OCI-LY3 (cell line): ENCODE data around the gene SERPINE2.

Experiments used
- H2AFZ ChIP-seq: fragments of 200-600, 300-600 bp; shearing (Covaris generic); 2 replicates; pipeline ENCODE4 v1.6.0; 2014; ENCODE audit warnings: antibody characterized with exemption, low read depth, low read length
- H3K27ac ChIP-seq: fragments of 200-600, 300-600 bp; sonication (generic); 2 replicates; pipeline ENCODE4 v1.5.1; 2014; ENCODE audit warnings: mild to moderate bottlenecking, low read length, moderate library complexity, mixed read lengths
- H3K27me3 ChIP-seq: fragments of 200-600, 300-600 bp; sonication (generic); 2 replicates; pipeline ENCODE4 v1.6.1; 2014; ENCODE audit warnings: low read depth, low read length, mixed read lengths
- H3K36me3 ChIP-seq: fragments of 200-600, 300-600 bp; sonication (generic); replicated peaks from 2 replicates; pipeline ENCODE3; 2014; ENCODE audit warnings: low read depth, low read length, mixed read lengths
- H3K4me1 ChIP-seq: fragments of 300-600, 200-600 bp; sonication (generic); 2 replicates; pipeline ENCODE4 v1.6.1; 2014; ENCODE audit warnings: low read length, mixed read lengths
- H3K4me2 ChIP-seq: fragments of 200-600, 300-600 bp; sonication (generic); 2 replicates; pipeline ENCODE4 v1.6.1; 2014; ENCODE audit warnings: low read length, mixed read lengths
- H3K4me3 ChIP-seq: fragments of 300-600, 200-600 bp; sonication (generic); 2 replicates; pipeline ENCODE4 v1.5.1; 2014; ENCODE audit warnings: antibody characterized with exemption, mild to moderate bottlenecking, low read length, moderate library complexity
- H3K79me2 ChIP-seq: fragments of 300-600, 200-600 bp; shearing (Covaris generic); 2 replicates; pipeline ENCODE4 v1.6.1; 2014; ENCODE audit warnings: mild to moderate bottlenecking, low read length, mixed read lengths
- H3K9ac ChIP-seq: fragments of 300-600, 200-600 bp; shearing (Covaris generic); 2 replicates; pipeline ENCODE4 v1.6.0; 2014; ENCODE audit warnings: mild to moderate bottlenecking, low read length, moderate library complexity
- H3K9me3 ChIP-seq: fragments of 200-600, 300-600 bp; shearing (Covaris generic); 2 replicates; pipeline ENCODE4 v1.6.1; 2014; ENCODE audit warnings: low read length, mixed read lengths; ENCODE audit not compliant: insufficient read depth
- H4K20me1 ChIP-seq: fragments of 200-600, 300-600 bp; sonication (generic); 2 replicates; pipeline ENCODE4 v1.6.1; 2016; ENCODE audit warnings: low read length, mixed read lengths; ENCODE audit not compliant: insufficient read depth
- EZH2phosphoT487 ChIP-seq: fragments of 200-600 bp; shearing (Covaris generic); IDR thresholded peaks from 2 replicates; pipeline ENCODE4 v1.6.1; 2018; ENCODE audit warnings: antibody characterized with exemption, mixed run types, low read depth
- TF ChIP-seq, protein P1 (sequence below): fragments of 200-600, 300-600 bp; sonication (generic); IDR thresholded peaks from 2 replicates; pipeline ENCODE4 v1.5.1; 2014; ENCODE audit warnings: antibody characterized with exemption, low read length, low read depth

SERPINE2 gene

DNA sequence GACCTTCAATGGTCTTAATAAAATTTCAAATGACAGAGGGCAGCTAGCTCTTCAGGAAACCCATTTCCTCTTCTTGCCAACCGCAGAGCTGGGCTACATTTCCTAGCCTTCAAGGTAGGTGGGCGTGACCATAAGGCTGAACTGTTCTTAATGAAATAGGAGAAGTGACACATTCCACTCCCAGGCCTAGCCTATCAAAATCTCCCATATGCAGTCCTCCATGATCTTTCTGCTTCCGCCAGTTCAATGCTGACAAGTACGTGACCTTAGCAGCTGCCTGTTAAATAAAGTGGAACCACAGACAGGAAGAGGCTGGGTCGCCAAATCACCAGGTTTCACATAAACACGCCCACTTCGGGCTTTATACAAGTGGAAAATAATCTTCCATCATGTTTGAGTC lies 13.2 kb downstream of the SERPINE2 start:
- Histone ChIP-seq H4K20me1 (no peaks in the 10 kb centered on the region), H3K9me3 (no peaks in the 10 kb centered on the region), H3K79me2 (no peaks in the 10 kb centered on the region), H3K4me1 (peaks cover 48% of the 10 kb centered on the region), H2AFZ (peak overlapping the region; percentile 61; the same call in 1 of the 2 replicates), H3K36me3 (no peaks in the 10 kb centered on the region), H3K27ac (peak overlapping the region; percentile 53), H3K9ac (peak overlapping the region; percentile 38; the same call in 1 of the 2 replicates), H3K27me3 (no peaks in the 10 kb centered on the region), H3K4me2 (peak overlapping the region; percentile 92), H3K4me3 (peak overlapping the region; percentile 67)
- TF ChIP-seq, protein P1, sequence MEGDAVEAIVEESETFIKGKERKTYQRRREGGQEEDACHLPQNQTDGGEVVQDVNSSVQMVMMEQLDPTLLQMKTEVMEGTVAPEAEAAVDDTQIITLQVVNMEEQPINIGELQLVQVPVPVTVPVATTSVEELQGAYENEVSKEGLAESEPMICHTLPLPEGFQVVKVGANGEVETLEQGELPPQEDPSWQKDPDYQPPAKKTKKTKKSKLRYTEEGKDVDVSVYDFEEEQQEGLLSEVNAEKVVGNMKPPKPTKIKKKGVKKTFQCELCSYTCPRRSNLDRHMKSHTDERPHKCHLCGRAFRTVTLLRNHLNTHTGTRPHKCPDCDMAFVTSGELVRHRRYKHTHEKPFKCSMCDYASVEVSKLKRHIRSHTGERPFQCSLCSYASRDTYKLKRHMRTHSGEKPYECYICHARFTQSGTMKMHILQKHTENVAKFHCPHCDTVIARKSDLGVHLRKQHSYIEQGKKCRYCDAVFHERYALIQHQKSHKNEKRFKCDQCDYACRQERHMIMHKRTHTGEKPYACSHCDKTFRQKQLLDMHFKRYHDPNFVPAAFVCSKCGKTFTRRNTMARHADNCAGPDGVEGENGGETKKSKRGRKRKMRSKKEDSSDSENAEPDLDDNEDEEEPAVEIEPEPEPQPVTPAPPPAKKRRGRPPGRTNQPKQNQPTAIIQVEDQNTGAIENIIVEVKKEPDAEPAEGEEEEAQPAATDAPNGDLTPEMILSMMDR = no peak
- no peak for TF ChIP-seq EZH2phosphoT487

DNA sequence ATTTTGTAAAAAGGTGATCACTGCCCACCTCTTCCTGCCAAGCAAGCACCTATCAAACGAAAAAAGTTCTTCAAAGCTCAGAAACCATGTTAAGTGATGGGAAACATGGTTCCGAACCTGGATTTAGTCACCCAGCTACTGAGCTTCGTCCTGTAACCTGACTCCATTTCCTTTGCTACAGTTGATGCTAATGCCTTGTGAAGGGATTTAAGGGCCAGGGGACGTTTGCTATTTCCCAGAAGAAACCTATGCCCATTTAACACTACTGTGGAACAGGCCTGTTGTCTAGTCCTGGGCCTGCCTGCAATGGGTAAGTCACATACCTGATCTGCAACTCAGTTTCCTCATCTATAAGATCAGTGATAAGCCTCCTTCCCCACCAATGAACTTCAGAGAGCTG lies 14.8 kb downstream of the SERPINE2 start:
- no peaks in the 10 kb centered on the region for H4K20me1 ChIP-seq
- TF ChIP-seq, protein P1 = no peak
- no peak for TF ChIP-seq EZH2phosphoT487
- H3K9ac ChIP-seq = no peak overlapping the region
- no peak overlapping the region for H3K27ac ChIP-seq
- H3K9me3 ChIP-seq = no peaks in the 10 kb centered on the region
- H3K36me3 ChIP-seq = no peaks in the 10 kb centered on the region
- H2AFZ ChIP-seq = no peak overlapping the region
- H3K4me3 ChIP-seq = no peak overlapping the region
- no peaks in the 10 kb centered on the region for H3K79me2 ChIP-seq
- H3K4me2 ChIP-seq = no peak overlapping the region
- H3K27me3 ChIP-seq = no peaks in the 10 kb centered on the region
- H3K4me1 ChIP-seq = peaks cover 48% of the 10 kb centered on the region

- no peaks in the 10 kb centered on the region for H3K79me2 ChIP-seq
- peak overlapping the region; percentile 32; the same call in 1 of the 2 replicates for H3K4me2 ChIP-seq
- TF ChIP-seq, protein P1 = no peak
- TF ChIP-seq EZH2phosphoT487 = no peak
- no peak overlapping the region for H2AFZ ChIP-seq
- no peak overlapping the region for H3K9ac ChIP-seq
- H3K4me1 ChIP-seq = peaks cover 48% of the 10 kb centered on the region
- no peaks in the 10 kb centered on the region for H3K36me3 ChIP-seq
- H3K9me3 ChIP-seq = no peaks in the 10 kb centered on the region
- no peaks in the 10 kb centered on the region for H3K27me3 ChIP-seq
- H3K27ac ChIP-seq = no peak overlapping the region
- no peaks in the 10 kb centered on the region for H4K20me1 ChIP-seq
- no peak overlapping the region for H3K4me3 ChIP-seq
Observed at GRCh38 chr2:224023188-224023587, 15.9 kb downstream of the SERPINE2 start.

DNA sequence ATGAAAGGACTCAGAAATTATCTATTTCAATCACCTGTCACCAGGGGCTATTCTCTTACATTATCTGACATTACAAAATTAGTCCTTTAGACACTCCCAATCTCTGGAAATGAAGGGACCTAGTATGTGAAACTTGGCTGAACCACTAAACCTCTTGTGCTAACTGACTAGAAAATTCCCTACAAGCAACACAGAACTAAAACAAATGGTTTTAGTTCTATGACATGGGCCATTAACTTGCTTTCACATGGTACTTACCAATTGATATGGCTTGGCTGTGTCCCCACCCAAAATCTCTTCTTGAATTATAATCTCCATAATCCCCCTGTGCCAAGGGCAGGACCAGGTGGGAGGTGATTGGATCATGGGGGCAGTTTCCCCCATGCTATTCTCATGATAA lies 16.6 kb downstream of the SERPINE2 start:
- Histone ChIP-seq H3K4me3 (no peak overlapping the region), H3K4me1 (peaks cover 44% of the 10 kb centered on the region), H3K9me3 (no peaks in the 10 kb centered on the region), H3K27ac (no peak overlapping the region), H3K36me3 (no peaks in the 10 kb centered on the region), H2AFZ (no peak overlapping the region), H3K4me2 (no peak overlapping the region), H4K20me1 (no peaks in the 10 kb centered on the region), H3K9ac (no peak overlapping the region), H3K27me3 (no peaks in the 10 kb centered on the region), H3K79me2 (no peaks in the 10 kb centered on the region)
- TF ChIP-seq EZH2phosphoT487 = no peak
- TF ChIP-seq, protein P1 = no peak
